K562 (cell line): ENCODE measurements around the gene SMIM36. TPM values are rescaled to one million over a fixed set of nuclear protein-coding genes. Genes with fewer than 3 reads are reported as not detected.

ENCODE experiments used
- ATAC-seq: fragments of 200-7000 bp; cut with Tn5 transposase; 3 replicates; pipeline ENCODE4 v1.9.1; 2020; ENCODE audit warnings: moderate library complexity
- BruUV-seq: library from RNA; stranded (reverse); fragments of 400-500 nt; replicated peaks from 2 replicates; lab custom pipeline; 2021; lab: Mats Ljungman, UMichigan
- CTCF ChIA-PET: fragments of 300-600 bp; formaldehyde crosslinking; extraction: SDS; loops from one replicate; lab custom pipeline; 2021; ENCODE audit warnings: low intra/inter-chr PET ratio; lab: Yijun Ruan, JAX
- POLR2A ChIA-PET: fragments of 300-600, 350-650 bp; sonication (Branson Sonifier 250); formaldehyde crosslinking; extraction: SDS; loops from one replicate; lab custom pipeline; 2021; ENCODE audit warnings: antibody characterized with exemption, inconsistent platforms; lab: Yijun Ruan, JAX
- DNase-seq, 4 experiments: peaks; one replicate each; pipeline versions ENCODE4 v3.0.0 to v3.0.0-alpha.2; 2011 to 2018; ENCODE audit warnings: low spot score in 3 of 4, mixed read lengths in 3 of 4; ENCODE audit errors: extremely low read depth in 1 of 4
- FAIRE-seq: peaks from 2 replicates; lab custom pipeline; 2011; peaks lifted over from hg19 to GRCh38; lab: Jason Lieb, UNC
- H2AFZ ChIP-seq: 2 replicates; pipeline ENCODE4 v1.6.0; 2011; ENCODE audit warnings: low read depth, low read length, control low read depth, inconsistent platforms
- H3K27ac ChIP-seq: fragments of 200-600 bp; 3 replicates; pipeline ENCODE4 v1.8.0; 2011; ENCODE audit warnings: low read depth, mild to moderate bottlenecking, control low read depth, inconsistent platforms, low read length, moderate library complexity, mixed read lengths; ENCODE audit errors: extremely low read depth
- H3K27me3 ChIP-seq, 2 experiments: fragments of 300-600 bp in 1 of 2; 2 replicates in 1 of 2; 3 replicates in 1 of 2; pipeline versions ENCODE4 v1.6.0 to v1.8.0; 2011; ENCODE audit warnings: inconsistent platforms in 2 of 2, low read length in 2 of 2, mild to moderate bottlenecking in 1 of 2, mixed read lengths in 1 of 2, moderate library complexity in 1 of 2; ENCODE audit not compliant: control insufficient read depth in 2 of 2, insufficient read depth in 2 of 2
- H3K36me3 ChIP-seq: fragments of 300-600 bp; 3 replicates; pipeline ENCODE4 v1.8.0; 2011; ENCODE audit warnings: mild to moderate bottlenecking, low read length, inconsistent platforms; ENCODE audit not compliant: control insufficient read depth, insufficient read depth
- H3K4me1 ChIP-seq, 2 experiments: fragments of 200-600 bp in 1 of 2; replicated peaks in 1 of 2; 2 replicates in 1 of 2; 3 replicates in 1 of 2; pipeline versions ENCODE4 v1.5.1 to v1.8.0; 2011; ENCODE audit warnings: inconsistent platforms in 2 of 2, low read length in 2 of 2, mild to moderate bottlenecking in 1 of 2, mixed read lengths in 1 of 2, moderate library complexity in 1 of 2; ENCODE audit not compliant: control insufficient read depth in 2 of 2, insufficient read depth in 2 of 2
- H3K4me2 ChIP-seq: 2 replicates; pipeline ENCODE4 v1.6.1; 2011; ENCODE audit warnings: low read length, control low read depth, inconsistent platforms, mixed read lengths; ENCODE audit not compliant: insufficient read depth
- H3K4me3 ChIP-seq: fragments of 200-600 bp; sonication (generic), shearing (Covaris generic); 2 replicates; pipeline ENCODE4 v1.5.1; 2016; ENCODE audit warnings: control low read depth, inconsistent platforms
- H3K79me2 ChIP-seq: fragments of 200-600 bp; 3 replicates; pipeline ENCODE4 v1.8.0; 2011; ENCODE audit warnings: low read length, inconsistent platforms; ENCODE audit not compliant: control insufficient read depth, insufficient read depth
- H3K9ac ChIP-seq, 2 experiments: 2 replicates each; pipeline versions ENCODE4 v1.6.0 to v1.6.1; 2011; ENCODE audit warnings: low read depth in 2 of 2, low read length in 2 of 2, control low read depth in 1 of 2, inconsistent platforms in 1 of 2, mild to moderate bottlenecking in 1 of 2, mixed read lengths in 1 of 2; ENCODE audit not compliant: insufficient read depth in 1 of 2
- H3K9me1 ChIP-seq: one replicate; pipeline ENCODE4 v1.6.0; 2011; ENCODE audit warnings: inconsistent platforms, mild to moderate bottlenecking, low read length, moderate library complexity; ENCODE audit not compliant: control insufficient read depth, insufficient read depth
- H3K9me3 ChIP-seq: replicated peaks from 2 replicates; pipeline ENCODE4 v1.5.1; 2011; ENCODE audit warnings: low read depth, low read length, inconsistent platforms; ENCODE audit not compliant: control insufficient read depth, insufficient read depth
- H4K20me1 ChIP-seq: replicated peaks from 2 replicates; pipeline ENCODE4 v1.6.1; 2011; ENCODE audit warnings: low read length, inconsistent platforms, mixed read lengths; ENCODE audit not compliant: control insufficient read depth, insufficient read depth
- AFF1 ChIP-seq, 2 experiments: fragments of 450-650 bp; IDR thresholded peaks; 2 replicates each; pipeline ENCODE4 v1.6.1; 2018; ENCODE audit warnings: mild to moderate bottlenecking in 2 of 2, low read depth in 1 of 2; ENCODE audit not compliant: partially characterized antibody in 2 of 2
- E4F1 ChIP-seq: fragments of 250-450 bp; sonication (Bioruptor Pico); IDR thresholded peaks from 2 replicates; pipeline ENCODE4 v1.5.0; 2021; ENCODE audit warnings: mild to moderate bottlenecking, borderline replicate concordance
- NONO ChIP-seq, 2 experiments: fragments of 200-400 bp in 1 of 2; fragments of 450-650 bp in 1 of 2; formaldehyde crosslinking in 1 of 2; IDR thresholded peaks; 2 replicates each; pipeline ENCODE4 v1.6.1; 2017; ENCODE audit warnings: low read depth in 2 of 2, mild to moderate bottlenecking in 2 of 2, moderate library complexity in 2 of 2, low read length in 1 of 2
- PPARD ChIP-seq: fragments of 250-450 bp; sonication (Bioruptor Pico); IDR thresholded peaks from 2 replicates; pipeline ENCODE4 v1.8.0; 2022; ENCODE audit warnings: inconsistent platforms, mild to moderate bottlenecking, moderate library complexity
- ZNF324 ChIP-seq: fragments of 250-450 bp; sonication (Bioruptor Pico); IDR thresholded peaks from 2 replicates; pipeline ENCODE4 v1.4.0; 2020; ENCODE audit warnings: mild to moderate bottlenecking
- ZNF507 ChIP-seq: conservative IDR thresholded peaks from 2 replicates; pipeline ENCODE4 v1.6.1; 2017; ENCODE audit warnings: missing genetic modification characterization, missing compliant biosample characterization
- in situ Hi-C: fragments of 300-500 bp; cut with MboI; formaldehyde crosslinking; loops from 4 replicates; pipeline ENCODE4 v1.15.0; 2018; ENCODE audit warnings: inconsistent platforms, mixed read lengths
- intact Hi-C: fragments of 100-400 bp; cut with micrococcal nuclease; formaldehyde crosslinking; loops from 2 replicates; pipeline ENCODE4 v1.14.2; 2022
- polyA plus RNA-seq, 8 experiments: library from polyadenylated mRNA; depleted of rRNA in 4 of 8; stranded (reverse) in 5 of 8; unstranded in 3 of 8; fragments of >200 nt; fragmentation: Nextera tagmentation in 2 of 8; fragmentation: Illumina TruSeq in 1 of 8; extraction: Ambion mirVana in 2 of 8; extraction: Trizol in 1 of 8; gene quantifications; 2 replicates each; pipeline versions ENCODE4 v1.2.1 to v1.2.3, GENCODE V29; 2011 to 2014; ENCODE audit warnings: inconsistent platforms in 1 of 8, missing spikeins in 1 of 8
- total RNA-seq, 7 experiments: library from RNA; depleted of rRNA in 6 of 7; stranded (reverse); fragments of >200 nt in 6 of 7; fragmentation: Illumina TruSeq in 2 of 7; extraction: Trizol in 2 of 7; gene quantifications; 2 replicates each; pipeline versions ENCODE4 v1.2.1 to v1.2.3, GENCODE V29; 2011 to 2021; ENCODE audit warnings: low replicate concordance in 1 of 7

Gene SMIM36
- total and polyA plus RNA-seq, 9 of the 15 experiments (the other 6 are each of a cell fraction or from before 2014, with no cell fraction given), result not detected

- TF ChIP-seq AFF1 (IDR thresholded peaks at IDR 0.05; ENCODE audit: low read depth in 1 of 2, partially characterized antibody in 2 of 2), result no peak
Observed at GRCh38 chr17:55463600-55463999, 47.7 kb downstream of the SMIM36 start (continued).

GRCh38 chr17:55462711-55463110 is 48.5 kb downstream of the SMIM36 start:
- Histone ChIP-seq H3K9ac (no peak overlapping the region), H3K4me2 (no peak overlapping the region)
- DNase-seq, result no peak
- BruUV-seq, result no TSS peak
- TF ChIP-seq NONO (IDR thresholded peaks at IDR 0.05; ENCODE audit: low read depth in 2 of 2, low read length in 1 of 2) (no peak), PPARD (CRISPR knock-in tag) (no peak), ZNF507 (tag) (no peak), ZNF324 (CRISPR knock-in tag) (no peak), E4F1 (CRISPR knock-in tag) (no peak)
- TF ChIP-seq, all 486 proteins: peak for 0
- no peaks in the 10 kb centered on the region for H3K9me1 ChIP-seq
- ATAC-seq, result no peak
- no peak overlapping the region for H3K27ac ChIP-seq
- no peak overlapping the region for H3K4me3 ChIP-seq
- no peaks in the 10 kb centered on the region for H3K27me3 ChIP-seq
- POLR2A ChIA-PET, result interaction anchor here (0.6 kb wide), 2 partner anchors 10 to 33 kb away, joined by 3 to 4 read pairs; no protein-coding TSS in a partner anchor
- intact Hi-C loops, result no loop called here
- H2AFZ ChIP-seq, result no peak overlapping the region
- H3K79me2 ChIP-seq, result no peaks in the 10 kb centered on the region
- in situ Hi-C loops, result no loop called here
- H4K20me1 ChIP-seq, result no peaks in the 10 kb centered on the region
- no peaks in the 10 kb centered on the region for H3K36me3 ChIP-seq
- no peaks in the 10 kb centered on the region for H3K9me3 ChIP-seq
- no peak for FAIRE-seq
- CTCF ChIA-PET, result no interaction called here
- peaks cover 0 to 5% of the 10 kb centered on the region in 2 experiments; a peak in 2 of 5 replicates for H3K4me1 ChIP-seq
